H9 (cell line): ENCODE data around the gene ITGA4. TPM values are rescaled to one million over a fixed set of nuclear protein-coding genes. Genes with fewer than 3 reads are reported as not detected.

Experiments
- DNase-seq: peaks from one replicate; pipeline ENCODE4 v3.0.0-alpha.2; 2017
- H2AFZ ChIP-seq: one replicate; pipeline ENCODE4 v1.6.1; 2013; ENCODE audit warnings: mild to moderate bottlenecking, low read length, control low read depth, moderate library complexity
- H2AK5ac ChIP-seq: 2 replicates; pipeline ENCODE4 v1.6.1; 2013; ENCODE audit warnings: low read length, control low read depth, mixed read lengths; ENCODE audit not compliant: insufficient read length
- H2BK120ac ChIP-seq: one replicate; pipeline ENCODE4 v1.6.1; 2013; ENCODE audit warnings: low read depth, mild to moderate bottlenecking, low read length, control low read depth, inconsistent platforms; ENCODE audit not compliant: poor library complexity, severe bottlenecking
- H2BK12ac ChIP-seq: 2 replicates; pipeline ENCODE4 v1.6.1; 2013; ENCODE audit warnings: low read length, control low read depth, mixed read lengths, low read depth; ENCODE audit not compliant: insufficient read length
- H2BK15ac ChIP-seq: 2 replicates; pipeline ENCODE4 v1.6.1; 2013; ENCODE audit warnings: low read depth, low read length, control low read depth
- H2BK20ac ChIP-seq: one replicate; pipeline ENCODE4 v1.6.1; 2013; ENCODE audit warnings: low read depth, mild to moderate bottlenecking, low read length, control low read depth, inconsistent platforms; ENCODE audit not compliant: poor library complexity, severe bottlenecking
- H2BK5ac ChIP-seq: 2 replicates; pipeline ENCODE4 v1.6.1; 2013; ENCODE audit warnings: low read length, control low read depth, mixed read lengths; ENCODE audit not compliant: insufficient read length
- H3K14ac ChIP-seq: 2 replicates; pipeline ENCODE4 v1.6.1; 2013; ENCODE audit warnings: low read length, control low read depth; ENCODE audit not compliant: insufficient read depth
- H3K18ac ChIP-seq: 2 replicates; pipeline ENCODE4 v1.6.1; 2013; ENCODE audit warnings: low read depth, mild to moderate bottlenecking, mixed read lengths, low read length, control low read depth; ENCODE audit not compliant: insufficient read length
- H3K23ac ChIP-seq: 2 replicates; pipeline ENCODE4 v1.6.1; 2013; ENCODE audit warnings: low read length, control low read depth, mixed read lengths, low read depth; ENCODE audit not compliant: insufficient read length
- H3K23me2 ChIP-seq: 2 replicates; pipeline ENCODE4 v1.6.1; 2013; ENCODE audit warnings: low read depth, mild to moderate bottlenecking, mixed read lengths, low read length, control low read depth; ENCODE audit not compliant: insufficient read length, poor library complexity, severe bottlenecking
- H3K27ac ChIP-seq: 2 replicates; pipeline ENCODE4 v1.5.1; 2013; ENCODE audit warnings: low read length, control low read depth, mixed read lengths, low read depth; ENCODE audit not compliant: insufficient read length
- H3K27me3 ChIP-seq: 2 replicates; pipeline ENCODE4 v1.6.1; 2013; ENCODE audit warnings: low read length, control low read depth, inconsistent platforms; ENCODE audit not compliant: insufficient read depth
- H3K4ac ChIP-seq: 2 replicates; pipeline ENCODE4 v1.6.1; 2013; ENCODE audit warnings: low read depth, mild to moderate bottlenecking, control low read depth, inconsistent platforms, low read length, moderate library complexity
- H3K4me1 ChIP-seq: 2 replicates; pipeline ENCODE4 v1.6.1; 2013; ENCODE audit warnings: low read length, control low read depth, inconsistent platforms; ENCODE audit not compliant: insufficient read depth
- H3K4me2 ChIP-seq: 2 replicates; pipeline ENCODE4 v1.6.1; 2013; ENCODE audit warnings: low read length, control low read depth, mixed read lengths; ENCODE audit not compliant: insufficient read length, insufficient read depth
- H3K56ac ChIP-seq: 2 replicates; pipeline ENCODE4 v1.6.1; 2013; ENCODE audit warnings: low read depth, mild to moderate bottlenecking, mixed read lengths, low read length, control low read depth; ENCODE audit not compliant: insufficient read length
- H3K79me1 ChIP-seq: 2 replicates; pipeline ENCODE4 v1.6.1; 2013; ENCODE audit warnings: low read depth, mild to moderate bottlenecking, moderate library complexity, low read length, control low read depth, inconsistent platforms; ENCODE audit not compliant: insufficient read depth, poor library complexity, severe bottlenecking
- H3K79me2 ChIP-seq: 2 replicates; pipeline ENCODE4 v1.6.1; 2013; ENCODE audit warnings: low read length, control low read depth, inconsistent platforms; ENCODE audit not compliant: insufficient read depth
- H3K9ac ChIP-seq: 2 replicates; pipeline ENCODE4 v1.6.1; 2013; ENCODE audit warnings: low read length, control low read depth, mixed read lengths; ENCODE audit not compliant: insufficient read length; ENCODE audit errors: extremely low read depth
- H3K9me3 ChIP-seq: one replicate; pipeline ENCODE4 v1.6.1; 2013; ENCODE audit warnings: low read depth, low read length, inconsistent platforms; ENCODE audit not compliant: control insufficient read depth
- H3T11ph ChIP-seq: one replicate; pipeline ENCODE4 v1.6.1; 2013; ENCODE audit warnings: mild to moderate bottlenecking, low read length, control low read depth, inconsistent platforms
- H4K20me1 ChIP-seq: one replicate; pipeline ENCODE4 v1.6.1; 2013; ENCODE audit not compliant: control insufficient read depth, insufficient read length, insufficient read depth
- H4K5ac ChIP-seq: 2 replicates; pipeline ENCODE4 v1.6.1; 2013; ENCODE audit warnings: low read depth, mild to moderate bottlenecking, mixed read lengths, low read length, control low read depth; ENCODE audit not compliant: insufficient read length
- H4K8ac ChIP-seq: replicated peaks from 2 replicates; pipeline ENCODE4 v1.6.1; 2013; ENCODE audit warnings: low read length, control low read depth, mixed read lengths, low read depth; ENCODE audit not compliant: insufficient read length
- H4K91ac ChIP-seq: 2 replicates; pipeline ENCODE4 v1.6.1; 2013; ENCODE audit warnings: low read depth, mild to moderate bottlenecking, moderate library complexity, mixed read lengths, low read length, control low read depth; ENCODE audit not compliant: insufficient read length
- H3K27ac Mint-ChIP-seq, 3 experiments: 2 replicates in 2 of 3; 3 replicates in 1 of 3; pipeline ENCODE4 v1.8.0; 2020 to 2021; ENCODE audit warnings: mixed read lengths in 3 of 3, mild to moderate bottlenecking in 1 of 3, moderate library complexity in 1 of 3
- H3K27me3 Mint-ChIP-seq: 2 replicates; pipeline ENCODE4 v1.8.0; 2021; ENCODE audit warnings: low read depth, mild to moderate bottlenecking, moderate library complexity, mixed read lengths
- H3K36me3 Mint-ChIP-seq, 3 experiments: 2 replicates in 2 of 3; 3 replicates in 1 of 3; pipeline ENCODE4 v1.8.0; 2020 to 2021; ENCODE audit warnings: low read depth in 3 of 3, mixed read lengths in 3 of 3; ENCODE audit not compliant: insufficient read depth in 1 of 3
- H3K4me1 Mint-ChIP-seq, 2 experiments: 2 replicates each; pipeline ENCODE4 v1.8.0; 2020; ENCODE audit warnings: mixed read lengths in 2 of 2
- H3K4me3 Mint-ChIP-seq, 2 experiments: 2 replicates in 1 of 2; 3 replicates in 1 of 2; pipeline ENCODE4 v1.8.0; 2020 to 2021; ENCODE audit warnings: mild to moderate bottlenecking in 2 of 2, mixed read lengths in 2 of 2, moderate library complexity in 1 of 2
- H3K9me3 Mint-ChIP-seq, 2 experiments: 2 replicates in 1 of 2; 3 replicates in 1 of 2; pipeline ENCODE4 v1.8.0; 2020; ENCODE audit warnings: mild to moderate bottlenecking in 2 of 2, mixed read lengths in 2 of 2, moderate library complexity in 1 of 2
- CTCF ChIP-seq: fragments of 200-600 bp; sonication (generic); conservative IDR thresholded peaks from 3 replicates; pipeline ENCODE4 v1.8.0; 2021; ENCODE audit warnings: antibody characterized with exemption, mild to moderate bottlenecking
- WGBS: extraction: QIAGEN DNeasy Blood & Tissue Kit; methylation state at CpG from one replicate; pipeline ENCODE4 v1.1.7; 2013; ENCODE audit warnings: missing lambda C conversion rate, low lambda C conversion rate, mixed read lengths; ENCODE audit not compliant: insufficient read length; ENCODE audit errors: extremely low coverage; 5-methylcytosine and 5-hydroxymethylcytosine counted together
- total RNA-seq: library from RNA; stranded (reverse); gene quantifications from 2 replicates; pipeline ENCODE4 v1.2.1, GENCODE V29; 2021

The ITGA4 gene
- total RNA-seq, 1 experiment from 2014 or later = 1.3 TPM

GRCh38 chr2:181438261-181438660 lies 18.9 kb upstream of the ITGA4 start:
- H3K4ac ChIP-seq = no peak overlapping the region
- no peak overlapping the region for H2BK20ac ChIP-seq
- no peak overlapping the region for H3K18ac ChIP-seq
- no peak overlapping the region for H3K56ac ChIP-seq
- H3K79me2 ChIP-seq = no peaks in the 10 kb centered on the region
- no peaks in the 10 kb centered on the region for H3K9me3 ChIP-seq
- H3K23ac ChIP-seq = no peak overlapping the region
- no peak overlapping the region for H3T11ph ChIP-seq
- no CpG with 5 or more reads among the region's 1 CpG for WGBS
- H4K91ac ChIP-seq = no peak overlapping the region
- H3K14ac ChIP-seq = no peak overlapping the region
- H2AFZ ChIP-seq = no peak overlapping the region
- no peak overlapping the region for H2BK12ac ChIP-seq
- H3K79me1 ChIP-seq = no peaks in the 10 kb centered on the region
- H3K27me3 ChIP-seq = no peaks in the 10 kb centered on the region
- H3K9ac ChIP-seq = no peak overlapping the region
- TF ChIP-seq CTCF = peak; percentile 64
- no peak overlapping the region for H4K5ac ChIP-seq
- H3K27me3 Mint-ChIP-seq = no peaks in the 10 kb centered on the region
- H3K23me2 ChIP-seq = no peaks in the 10 kb centered on the region
- no peak overlapping the region for H2BK15ac ChIP-seq
- peak; percentile 32 for DNase-seq
- H2BK120ac ChIP-seq = no peak overlapping the region
- H3K4me3 Mint-ChIP-seq = no peak overlapping the region
- H2AK5ac ChIP-seq = no peak overlapping the region
- peaks cover 4 to 7% of the 10 kb centered on the region in 2 experiments; a peak in 4 of 5 replicates for H3K9me3 Mint-ChIP-seq
- no peaks in the 10 kb centered on the region for H4K20me1 ChIP-seq
- no peak overlapping the region for H3K27ac ChIP-seq
- H3K36me3 Mint-ChIP-seq = peaks cover 1 to 7% (median 6%) of the 10 kb centered on the region in 3 experiments; a peak in 4 of 7 replicates
- no peak overlapping the region for H4K8ac ChIP-seq
- H2BK5ac ChIP-seq = no peak overlapping the region
- peaks cover 6 to 7% of the 10 kb centered on the region in 2 experiments for H3K4me1 Mint-ChIP-seq
- H3K4me1 ChIP-seq = no peaks in the 10 kb centered on the region
- no peak overlapping the region for H3K27ac Mint-ChIP-seq
- H3K4me2 ChIP-seq = no peak overlapping the region
